ENCODE results near the gene MBD6. TPM values are rescaled to one million over a fixed set of nuclear protein-coding genes. Genes with fewer than 3 reads are reported as not detected.

Gene MBD6
- total and polyA plus RNA-seq, 2 of the 8 experiments (the other 6 are each of a cell fraction or from before 2014, with no cell fraction given): 3.9 to 32.3 TPM

- 34 to 93% methylated on average over 2 to 11 of the region's 11 CpGs for WGBS, 2 experiments (ENCODE audit: extremely low coverage in 1 of 2, insufficient coverage in 1 of 2, insufficient read length in 1 of 2, insufficient replicate concordance in 2 of 2, low coverage in 1 of 2, low lambda C conversion rate in 2 of 2, missing lambda C conversion rate in 1 of 2)
- FAIRE-seq: no peak
- H3K4ac ChIP-seq (replicated peaks; ENCODE audit: insufficient read length, low read depth, low read length): peak overlapping the region; percentile 87
- TF ChIP-seq, protein P1, sequence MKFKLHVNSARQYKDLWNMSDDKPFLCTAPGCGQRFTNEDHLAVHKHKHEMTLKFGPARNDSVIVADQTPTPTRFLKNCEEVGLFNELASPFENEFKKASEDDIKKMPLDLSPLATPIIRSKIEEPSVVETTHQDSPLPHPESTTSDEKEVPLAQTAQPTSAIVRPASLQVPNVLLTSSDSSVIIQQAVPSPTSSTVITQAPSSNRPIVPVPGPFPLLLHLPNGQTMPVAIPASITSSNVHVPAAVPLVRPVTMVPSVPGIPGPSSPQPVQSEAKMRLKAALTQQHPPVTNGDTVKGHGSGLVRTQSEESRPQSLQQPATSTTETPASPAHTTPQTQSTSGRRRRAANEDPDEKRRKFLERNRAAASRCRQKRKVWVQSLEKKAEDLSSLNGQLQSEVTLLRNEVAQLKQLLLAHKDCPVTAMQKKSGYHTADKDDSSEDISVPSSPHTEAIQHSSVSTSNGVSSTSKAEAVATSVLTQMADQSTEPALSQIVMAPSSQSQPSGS (IDR thresholded peaks at IDR 0.05; ENCODE audit: low read length): no peak
- TF ChIP-seq MAFK (IDR thresholded peaks at IDR 0.05; ENCODE audit: low read depth, low read length) (no peak), SUZ12 (IDR thresholded peaks at IDR 0.05; ENCODE audit: low read length) (no peak), CBX8 (IDR thresholded peaks at IDR 0.05; ENCODE audit: borderline replicate concordance, low read depth, low read length) (no peak), PHF8 (conservative IDR thresholded peaks at IDR 0.05; ENCODE audit: low read depth, low read length) (no peak), SP1 (IDR thresholded peaks at IDR 0.05; ENCODE audit: low read depth, low read length) (no peak), SRF (IDR thresholded peaks at IDR 0.05; ENCODE audit: low read depth, low read length) (no peak), BACH1 (IDR thresholded peaks at IDR 0.05; ENCODE audit: low read length) (no peak), E2F6 (IDR thresholded peaks at IDR 0.05) (no peak)
Measured at GRCh38 chr12:57488402-57489156, 34.0 kb upstream of the MBD6 start.

More at GRCh38 chr12:57488402-57489156, 34.0 kb upstream of the MBD6 start:
- H2AK5ac ChIP-seq (ENCODE audit: low read depth, low read length): peak overlapping the region; percentile 75
- H3K36me3 ChIP-seq (ENCODE audit: control insufficient read depth in 2 of 4, insufficient read depth in 4 of 4, low read length in 3 of 4): peaks cover 22 to 42% (median 38%) of the 10 kb centered on the region in 4 experiments
- peak overlapping the region; percentile 83 for H4K5ac ChIP-seq (ENCODE audit: insufficient read length, low read depth, low read length)
- peaks cover 7% of the 10 kb centered on the region; the same call in 1 of the 2 replicates for H3K23me2 ChIP-seq (ENCODE audit: low read depth, low read length)
- peak overlapping the region; percentile 98 for H2BK5ac ChIP-seq (ENCODE audit: low read depth, low read length)
- peak overlapping the region; percentile 66 to 74 for H3K4me2 ChIP-seq (ENCODE audit: insufficient read depth in 1 of 2, low read depth in 2 of 2, low read length in 2 of 2)
- H3K79me2 ChIP-seq (ENCODE audit: control insufficient read depth in 1 of 2, insufficient read depth in 2 of 2, low read length in 2 of 2): peaks cover 14 to 28% of the 10 kb centered on the region in 2 experiments
- H3K9me3 ChIP-seq (ENCODE audit: insufficient read depth in 2 of 2, low read depth in 1 of 2, low read length in 1 of 2): no peaks in the 10 kb centered on the region; a peak in 1 of 4 replicates
- H2AFZ ChIP-seq (ENCODE audit: low read length): no peak overlapping the region
- no peak overlapping the region for H2BK20ac ChIP-seq (ENCODE audit: low read length)
- H2BK12ac ChIP-seq (ENCODE audit: low read depth, low read length): peak overlapping the region; percentile 91; the same call in 1 of the 2 replicates
- no peak for DNase-seq (ENCODE audit: low read depth in 1 of 2, low spot score in 2 of 2)
- no peak overlapping the region for H3K23ac ChIP-seq (ENCODE audit: insufficient read length)
- H4K20me1 ChIP-seq (replicated peaks in 1 of 2; ENCODE audit: control insufficient read depth in 1 of 2, insufficient read depth in 2 of 2, low read length in 2 of 2): peaks cover 0 to 3% of the 10 kb centered on the region in 2 experiments
- H4K91ac ChIP-seq (replicated peaks; ENCODE audit: insufficient read length, low read length): peak overlapping the region; percentile 44
- peak overlapping the region; percentile 85 for H3K56ac ChIP-seq (replicated peaks; ENCODE audit: insufficient read length, low read depth, low read length)
- H3K27me3 ChIP-seq (replicated peaks in 1 of 4; ENCODE audit: control insufficient read depth in 3 of 4, extremely low read depth in 1 of 4, insufficient read depth in 3 of 4, low read length in 3 of 4): no peaks in the 10 kb centered on the region
- peak overlapping the region; percentile 95; the same call in 1 of the 2 replicates for H3K18ac ChIP-seq (ENCODE audit: extremely low read depth, low read length)
- ChIA-PET CTCF (ENCODE audit: partially characterized antibody) (interaction anchor here (0.6 to 25.1 kb wide), 4 partner anchors 9 to 95 kb away, joined by 4 to 441 read pairs (median 20); partner anchors contain the start of genes GLI1 and INHBE), POLR2A (ENCODE audit: partially characterized antibody) (interaction anchor here (0.5 to 1.5 kb wide), 7 partner anchors 38 to 359 kb away, joined by 3 to 5 read pairs (median 3); no protein-coding TSS in a partner anchor)
- no peak overlapping the region for H2BK15ac ChIP-seq (ENCODE audit: low read length)
- peak overlapping the region; percentile 98; the same call in 1 of the 2 replicates for H4K8ac ChIP-seq (ENCODE audit: extremely low read depth, insufficient read depth, low read length)
- H3K14ac ChIP-seq (ENCODE audit: insufficient read length): no peak overlapping the region
- peaks cover 0 to 7% (median 2%) of the 10 kb centered on the region in 4 experiments; a peak in 5 of 7 replicates for H3K4me1 ChIP-seq (replicated peaks in 1 of 4; ENCODE audit: control insufficient read depth in 3 of 4, insufficient read depth in 4 of 4, low read length in 3 of 4)
- H2BK120ac ChIP-seq (replicated peaks; ENCODE audit: low read depth, low read length): no peak overlapping the region
- H3K9ac ChIP-seq (replicated peaks in 1 of 4; ENCODE audit: extremely low read depth in 1 of 4, low read depth in 3 of 4, low read length in 3 of 4): peak overlapping the region; percentile 75 to 96 (median 88)
- peak overlapping the region; percentile 93 for H3K27ac ChIP-seq (ENCODE audit: low read depth, low read length)
- H3K79me1 ChIP-seq (ENCODE audit: low read depth, low read length): peaks cover 8% of the 10 kb centered on the region; the same call in 1 of the 2 replicates
- peak overlapping the region; percentile 77 to 99 (median 94) for H3K4me3 ChIP-seq (ENCODE audit: extremely low read depth in 1 of 4, insufficient read depth in 2 of 4, low read depth in 3 of 4, low read length in 4 of 4)

All from H1 (cell line).